ENCODE data around the gene MRPL20.

- TF ChIP-seq CTCF (conservative IDR thresholded peaks at IDR 0.05) (no peak), EZH2 (IDR thresholded peaks at IDR 0.05; ENCODE audit: low read depth) (no peak)
Measured at GRCh38 chr1:1437904-1438376, 30.8 kb upstream of the MRPL20 start.

Data from PC-9 (cell line).